Liver (tissue), 9 donors: ENCODE data around the gene CUX1. TPM values are rescaled to one million over a fixed set of nuclear protein-coding genes. Genes with fewer than 3 reads are reported as not detected.

Experiments used
- DNase-seq: peaks from one replicate; pipeline ENCODE4 v3.0.0-alpha.2; 2017; ENCODE audit warnings: low spot score
- H3K27ac ChIP-seq, 2 donors: one replicate each; pipeline ENCODE4 v1.7.0; 2013; ENCODE audit warnings: inconsistent platforms in 2 of 2, low read length in 2 of 2, control low read depth in 1 of 2, low read depth in 1 of 2, mild to moderate bottlenecking in 1 of 2
- H3K27me3 ChIP-seq, 4 donors: one replicate each; pipeline versions ENCODE4 v1.6.1 to v1.7.0; 2013; ENCODE audit warnings: low read length in 3 of 4, inconsistent platforms in 1 of 4, mild to moderate bottlenecking in 1 of 4, moderate library complexity in 1 of 4; ENCODE audit not compliant: control insufficient read depth in 4 of 4, insufficient read depth in 4 of 4
- H3K36me3 ChIP-seq, 4 donors: one replicate each; pipeline versions ENCODE4 v1.6.1 to v1.7.0; 2013; ENCODE audit warnings: low read length in 3 of 4, mild to moderate bottlenecking in 3 of 4, low read depth in 1 of 4, moderate library complexity in 1 of 4; ENCODE audit not compliant: control insufficient read depth in 4 of 4, insufficient read depth in 3 of 4
- H3K4me1 ChIP-seq, 4 donors: one replicate each; pipeline versions ENCODE4 v1.6.1 to v1.7.0; 2013; ENCODE audit warnings: low read length in 3 of 4, mild to moderate bottlenecking in 3 of 4, moderate library complexity in 1 of 4; ENCODE audit not compliant: control insufficient read depth in 4 of 4, insufficient read depth in 4 of 4
- H3K4me3 ChIP-seq, 3 donors: one replicate each; pipeline versions ENCODE4 v1.6.1 to v1.7.0; 2013; ENCODE audit warnings: low read length in 3 of 3, control low read depth in 1 of 3, low read depth in 1 of 3, mild to moderate bottlenecking in 1 of 3
- H3K9ac ChIP-seq, 2 donors: one replicate each; pipeline ENCODE4 v1.7.0; 2013; ENCODE audit warnings: low read length in 2 of 2, mild to moderate bottlenecking in 2 of 2, moderate library complexity in 2 of 2, control low read depth in 1 of 2, low read depth in 1 of 2
- H3K9me3 ChIP-seq, 4 donors: one replicate each; pipeline versions ENCODE4 v1.6.1 to v1.7.0; 2013; ENCODE audit warnings: low read length in 3 of 4; ENCODE audit not compliant: control insufficient read depth in 4 of 4
- ATF3 ChIP-seq: IDR thresholded peaks from 2 replicates; pipeline ENCODE4 v1.6.1; 2016; ENCODE audit warnings: antibody characterized with exemption
- CTCF ChIP-seq: fragments of 150-350 bp; IDR thresholded peaks from 2 replicates; pipeline ENCODE4 v1.5.1; 2017; ENCODE audit warnings: improper control_type of control experiment, low read depth, low read length; ENCODE audit not compliant: missing input control
- EGR1 ChIP-seq, 2 donors: IDR thresholded peaks; 2 replicates each; pipeline ENCODE4 v1.6.1; 2016 to 2018; ENCODE audit warnings: antibody characterized with exemption in 2 of 2, low read depth in 2 of 2
- FOXA1 ChIP-seq: IDR thresholded peaks from 2 replicates; pipeline ENCODE4 v1.6.1; 2016; ENCODE audit warnings: antibody characterized with exemption
- FOXA2 ChIP-seq: IDR thresholded peaks from 2 replicates; pipeline ENCODE4 v1.6.1; 2016; ENCODE audit warnings: antibody characterized with exemption
- GABPA ChIP-seq, 2 donors: IDR thresholded peaks in 1 of 2; conservative IDR thresholded peaks in 1 of 2; 2 replicates each; pipeline ENCODE4 v1.6.1; 2016; ENCODE audit warnings: antibody characterized with exemption in 2 of 2, mild to moderate bottlenecking in 1 of 2, moderate library complexity in 1 of 2
- HNF4A ChIP-seq, 2 donors: conservative IDR thresholded peaks; 2 replicates each; pipeline ENCODE4 v1.6.1; 2016; ENCODE audit warnings: antibody characterized with exemption in 2 of 2, mild to moderate bottlenecking in 2 of 2
- HNF4G ChIP-seq: IDR thresholded peaks from 2 replicates; pipeline ENCODE4 v1.6.1; 2016; ENCODE audit warnings: antibody characterized with exemption
- JUND ChIP-seq, 2 donors: IDR thresholded peaks; 2 replicates each; pipeline ENCODE4 v1.6.1; 2016; ENCODE audit warnings: antibody characterized with exemption in 2 of 2
- MAX ChIP-seq: IDR thresholded peaks from 2 replicates; pipeline ENCODE4 v1.6.1; 2016; ENCODE audit warnings: antibody characterized with exemption
- NR2F2 ChIP-seq: IDR thresholded peaks from 2 replicates; pipeline ENCODE4 v1.6.1; 2016; ENCODE audit warnings: antibody characterized with exemption
- RAD21 ChIP-seq, 2 donors: IDR thresholded peaks; 2 replicates each; pipeline ENCODE4 v1.6.1; 2016; ENCODE audit warnings: antibody characterized with exemption in 2 of 2, mild to moderate bottlenecking in 2 of 2
- REST ChIP-seq: IDR thresholded peaks from 2 replicates; pipeline ENCODE4 v1.6.1; 2016; ENCODE audit warnings: antibody characterized with exemption, mild to moderate bottlenecking
- RXRA ChIP-seq, 2 donors: IDR thresholded peaks; 2 replicates each; pipeline ENCODE4 v1.6.1; 2017 to 2018; ENCODE audit warnings: antibody characterized with exemption in 2 of 2, mild to moderate bottlenecking in 1 of 2
- SP1 ChIP-seq: IDR thresholded peaks from 2 replicates; pipeline ENCODE4 v1.6.1; 2018; ENCODE audit warnings: antibody characterized with exemption, mild to moderate bottlenecking
- TAF1 ChIP-seq: conservative IDR thresholded peaks from 2 replicates; pipeline ENCODE4 v1.6.1; 2016; ENCODE audit warnings: antibody characterized with exemption, mild to moderate bottlenecking
- YY1 ChIP-seq: IDR thresholded peaks from 2 replicates; pipeline ENCODE4 v1.6.1; 2016; ENCODE audit warnings: antibody characterized with exemption, mild to moderate bottlenecking
- ZBTB33 ChIP-seq: IDR thresholded peaks from 2 replicates; pipeline ENCODE4 v1.6.1; 2016; ENCODE audit warnings: antibody characterized with exemption
- WGBS: extraction: QIAGEN DNeasy Blood & Tissue Kit; methylation state at CpG from one replicate; pipeline ENCODE4 v1.1.7; 2013; 5-methylcytosine and 5-hydroxymethylcytosine counted together
- polyA plus RNA-seq, 2 donors: library from polyadenylated mRNA; stranded (reverse) in 1 of 2; unstranded in 1 of 2; fragments of 200-250 nt in 1 of 2; fragments of >200 nt in 1 of 2; fragmentation: Nextera tagmentation in 1 of 2; extraction: Ambion mirVana in 1 of 2; gene quantifications; one replicate each; pipeline versions ENCODE4 v1.2.1 to v1.2.3, GENCODE V29; 2013 to 2015
- total RNA-seq, 2 donors: library from RNA; depleted of rRNA; stranded (reverse); fragments of >200 nt; gene quantifications; one replicate each; pipeline ENCODE4 v1.2.3, GENCODE V29; 2014
- donor health status: healthy.
- donor health status: healthy.
- donor health status: healthy.
- donor health status: healthy.
- donor health status: healthy.

Gene CUX1
- total and polyA plus RNA-seq, 4 donors = 18.6 to 40.6 (median 21.4) TPM

GRCh38 chr7:102220229-102220850 lies 402.9 kb downstream of the CUX1 start:
- DNase-seq = no peak
- H3K9ac ChIP-seq = no peak overlapping the region
- no peaks in the 10 kb centered on the region for H3K4me1 ChIP-seq
- H3K36me3 ChIP-seq = peaks cover 0 to 3% (median under 1%) of the 10 kb centered on the region in 4 donors
- H3K9me3 ChIP-seq = no peaks in the 10 kb centered on the region
- no peak overlapping the region for H3K27ac ChIP-seq
- no peak overlapping the region for H3K4me3 ChIP-seq
- 97% methylated on average over 14 of the region's 14 CpGs for WGBS
- H3K27me3 ChIP-seq = no peaks in the 10 kb centered on the region
- no peak for TF ChIP-seq ZBTB33
- no peak for TF ChIP-seq YY1
- TF ChIP-seq MAX = no peak
- no peak for TF ChIP-seq HNF4A (conservative IDR thresholded peaks at IDR 0.05)
- TF ChIP-seq CTCF = no peak
- no peak for TF ChIP-seq SP1
- TF ChIP-seq RXRA (IDR thresholded peaks at IDR 0.05) = no peak
- no peak for TF ChIP-seq FOXA1
- TF ChIP-seq GABPA (IDR thresholded peaks at IDR 0.05 in 1 of 2, conservative IDR thresholded peaks at IDR 0.05 in 1 of 2) = no peak
- no peak for TF ChIP-seq ATF3
- no peak for TF ChIP-seq NR2F2
- no peak for TF ChIP-seq RAD21 (IDR thresholded peaks at IDR 0.05)
- no peak for TF ChIP-seq EGR1 (IDR thresholded peaks at IDR 0.05; ENCODE audit: low read depth in 2 of 2)
- TF ChIP-seq REST = no peak
- no peak for TF ChIP-seq JUND (IDR thresholded peaks at IDR 0.05)
- TF ChIP-seq TAF1 = no peak
- no peak for TF ChIP-seq HNF4G
- TF ChIP-seq FOXA2 = no peak
